HG03045 (cell line): ENCODE measurements around the gene SMG6.

Experiments
- ATAC-seq: cut with Tn5 transposase; IDR thresholded peaks from one replicate; pipeline ENCODE4 v1.9.1; 2021; ENCODE audit warnings: mild to moderate bottlenecking, moderate library complexity; ENCODE audit not compliant: unreplicated experiment

The SMG6 gene

DNA sequence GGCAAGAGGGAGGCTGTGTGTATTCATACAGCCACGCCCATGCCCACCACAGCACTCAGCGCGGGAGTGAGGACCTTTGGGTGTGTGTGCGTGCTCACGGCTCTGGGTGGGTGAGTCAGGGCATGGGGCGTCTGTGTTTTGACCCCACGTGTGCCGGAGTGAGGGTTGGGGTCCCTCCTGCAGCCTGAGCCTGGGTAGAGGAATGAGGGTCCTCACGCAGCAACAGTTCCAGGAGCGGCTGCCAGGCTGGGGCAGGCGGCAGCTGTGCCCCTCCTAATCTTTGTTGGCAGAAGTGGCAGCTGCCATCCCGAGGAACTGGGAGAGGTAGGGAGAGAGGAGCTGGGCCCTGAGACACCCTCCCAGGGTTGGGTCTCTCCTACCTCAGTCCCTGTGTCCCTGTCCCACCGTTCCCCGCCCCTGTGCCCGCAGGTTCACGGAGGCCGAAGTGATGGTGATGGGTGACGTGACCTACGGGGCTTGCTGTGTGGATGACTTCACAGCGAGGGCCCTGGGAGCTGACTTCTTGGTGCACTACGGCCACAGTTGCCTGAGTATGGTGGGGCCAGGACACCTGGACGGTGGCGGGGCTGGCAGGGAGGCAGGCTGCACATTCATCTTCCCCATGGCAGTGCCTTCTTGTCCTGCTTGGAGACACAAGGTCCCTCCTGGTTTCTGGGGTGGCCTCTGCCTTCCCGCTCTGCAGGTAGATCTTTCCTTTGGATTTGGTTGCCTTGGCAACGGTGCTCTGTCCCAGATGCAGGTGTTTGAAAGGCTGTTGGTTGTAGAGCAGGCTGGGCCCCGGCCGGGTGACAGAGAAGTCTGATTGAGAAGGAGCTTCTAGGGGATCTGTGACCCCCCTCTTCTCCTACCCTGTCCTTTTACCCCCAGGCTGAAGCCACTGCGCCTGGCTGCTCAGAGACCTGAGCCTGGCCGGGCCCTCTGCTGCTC is 267.8 kb downstream of the SMG6 start:
- ATAC-seq = no peak

GRCh38 chr17:2034806-2035540 is 268.6 kb downstream of the SMG6 start:
- ATAC-seq = no peak

GRCh38 chr17:2034157-2034556 is 269.4 kb downstream of the SMG6 start:
- no peak for ATAC-seq

GRCh38 chr17:2033153-2033552 is 270.4 kb downstream of the SMG6 start:
- ATAC-seq = no peak

DNA sequence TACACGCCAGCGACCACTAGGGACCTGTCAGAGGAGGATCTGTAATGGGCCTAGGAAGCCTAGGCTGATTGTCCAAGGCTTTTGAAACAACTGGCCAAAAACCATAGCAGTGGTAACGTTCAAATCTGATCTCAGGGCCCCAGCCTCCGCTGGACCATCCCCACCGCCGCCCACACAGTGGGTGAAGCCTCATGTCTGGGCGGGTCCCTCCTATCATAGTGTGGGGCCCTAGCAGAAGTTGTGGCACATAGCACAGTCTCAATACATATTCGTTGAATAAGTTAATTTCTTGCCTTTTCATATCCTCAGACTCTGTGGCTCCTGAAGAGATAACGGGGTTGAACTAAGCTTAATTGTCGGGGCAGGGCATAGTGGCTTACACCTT is 272.8 kb downstream of the SMG6 start:
- no peak for ATAC-seq

DNA sequence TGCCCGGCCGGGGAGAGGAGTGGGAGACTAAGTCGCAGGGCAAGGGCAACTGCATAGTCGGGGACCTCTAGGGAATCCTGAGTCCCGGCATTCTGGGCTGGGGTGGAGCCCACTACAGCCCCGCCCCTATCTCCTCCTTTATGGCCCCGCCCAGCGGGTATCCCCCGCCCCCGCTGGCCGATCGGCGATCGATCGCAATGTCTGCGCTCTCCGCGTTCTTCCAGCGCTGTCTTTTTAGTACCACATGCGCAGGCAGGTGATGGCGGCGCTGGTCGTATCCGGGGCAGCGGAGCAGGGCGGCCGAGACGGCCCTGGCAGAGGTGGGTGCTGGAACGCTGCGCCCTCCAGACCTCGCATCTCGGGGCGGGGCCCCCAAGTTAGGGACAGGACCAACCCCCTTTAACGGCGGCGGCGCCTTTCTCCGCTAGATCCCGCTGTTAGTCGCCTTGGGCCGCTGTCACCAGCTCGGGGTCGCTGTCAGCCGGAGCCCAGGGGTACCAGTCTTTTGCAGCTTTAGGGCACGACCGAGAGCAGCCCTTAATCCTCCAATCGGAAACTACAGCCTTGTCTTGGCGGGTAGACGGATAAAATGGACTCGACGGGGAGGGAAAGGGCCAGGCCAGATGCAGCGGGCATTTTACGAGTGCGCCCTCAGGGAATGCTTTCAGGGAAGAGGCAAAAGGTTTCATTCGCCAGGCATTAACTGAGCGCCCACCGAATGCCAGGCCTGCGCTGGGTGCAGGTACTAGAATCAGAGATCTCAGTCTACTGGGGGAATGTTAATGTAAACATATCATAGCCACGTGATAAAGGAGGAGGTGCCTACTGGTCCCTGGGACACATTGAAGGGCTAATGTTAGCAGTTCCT is 273.4 kb downstream of the SMG6 start, which contains the start of gene DPH1:
DPH1 (plus strand) TSS at position 243 of the 868 bp plus-strand sequence; CDS start at position 260, 17 bp downstream.
- peak; percentile 72 for ATAC-seq

- no peak for ATAC-seq
These were observed 274.8 kb downstream of the SMG6 start for GRCh38 chr17:2028737-2029136.

DNA sequence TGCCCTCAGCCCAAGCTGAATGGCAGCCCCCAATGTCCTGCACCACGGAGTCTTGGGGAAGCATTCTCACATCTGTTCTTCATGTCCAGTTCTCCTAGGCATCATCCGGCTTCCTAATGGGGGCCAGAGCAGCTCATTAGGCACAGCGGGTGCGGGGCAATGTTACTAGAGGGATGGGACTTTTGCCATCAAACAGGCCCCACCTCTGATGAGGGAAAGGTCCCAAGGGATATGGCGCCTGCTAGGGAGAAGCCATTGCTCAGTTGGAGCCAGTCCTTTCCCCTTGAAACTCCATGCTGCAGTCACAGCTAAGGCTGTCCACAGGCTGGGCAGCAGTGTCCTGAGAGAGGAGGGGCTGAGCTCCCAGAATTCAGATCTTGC is 275.4 kb downstream of the SMG6 start:
- no peak for ATAC-seq

DNA sequence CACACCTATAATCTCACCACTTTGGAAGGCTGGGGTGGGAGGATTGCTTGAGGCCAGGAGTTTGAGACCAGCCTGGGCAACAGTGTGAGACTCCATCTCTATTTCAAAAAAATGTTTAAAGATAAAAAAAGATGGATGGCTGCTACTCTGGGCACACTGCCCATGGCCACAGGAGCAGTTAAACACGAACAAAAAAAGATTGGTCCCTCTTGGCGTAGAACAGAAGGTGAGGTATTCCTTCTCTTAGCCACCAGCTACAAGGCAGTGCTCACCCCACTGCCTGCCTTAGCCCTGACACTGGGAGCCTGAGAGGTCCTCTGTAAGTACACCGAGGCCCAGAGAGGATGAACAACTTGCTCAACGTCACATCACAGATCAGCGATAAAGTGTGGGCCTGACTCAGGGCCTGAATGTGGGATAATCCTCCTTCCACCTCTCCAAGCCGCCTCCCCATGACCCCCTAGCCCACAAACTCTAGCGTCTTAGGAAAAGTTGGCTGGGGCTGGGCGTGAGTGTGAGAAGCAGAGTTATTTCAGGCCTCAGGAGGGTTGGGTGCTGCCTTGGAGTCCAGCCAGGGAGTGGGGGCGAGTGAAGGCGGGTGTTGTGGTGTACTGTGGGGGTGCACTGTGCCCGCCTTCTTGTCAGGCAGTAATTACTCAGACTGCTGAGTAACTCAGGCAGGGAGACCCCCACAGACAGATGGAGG is 275.9 kb downstream of the SMG6 start:
- ATAC-seq = no peak

- no peak for ATAC-seq
These were observed 277.8 kb downstream of the SMG6 start for GRCh38 chr17:2025622-2026309.

GRCh38 chr17:2025220-2025621 is 278.4 kb downstream of the SMG6 start, which contains the start of gene RTN4RL1:
RTN4RL1 (minus strand) TSS chr17:2025334; CDS start chr17:2024865, 469 bp downstream.
- no peak for ATAC-seq

DNA sequence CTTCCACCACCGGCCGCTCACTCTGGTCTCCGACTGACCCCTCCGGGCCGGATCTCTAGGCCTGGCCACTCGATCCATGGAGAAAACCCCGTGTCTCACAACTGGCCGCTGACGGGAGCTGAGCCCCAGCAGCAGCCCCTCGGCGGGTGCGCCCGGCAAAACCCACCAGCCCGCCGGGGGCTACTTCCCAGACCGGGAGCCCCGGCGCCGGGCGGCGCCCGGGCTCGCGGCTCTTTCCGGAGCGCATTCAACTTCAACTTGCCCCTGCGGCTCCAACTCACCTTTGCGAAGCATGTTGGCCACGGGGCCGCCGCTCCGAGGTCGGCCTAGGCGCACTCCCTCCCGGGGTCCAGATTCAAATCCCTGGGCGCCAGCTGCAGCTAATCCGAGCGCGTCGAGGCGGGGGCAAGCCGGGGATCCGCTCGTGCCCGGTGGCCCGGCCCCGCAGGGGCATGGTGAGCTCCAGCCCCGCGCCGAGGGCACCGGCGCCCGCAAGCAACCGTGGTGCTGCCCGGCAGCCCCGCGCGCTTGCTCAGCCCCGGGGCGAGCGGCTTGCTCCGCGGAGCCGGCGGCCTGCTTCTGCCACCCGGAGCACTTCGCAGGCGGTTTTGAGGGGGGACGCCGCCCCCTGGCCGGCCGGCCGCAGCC is 278.9 kb downstream of the SMG6 start:
- no peak for ATAC-seq

GRCh38 chr17:2023692-2024571 is 279.7 kb downstream of the SMG6 start:
- no peak for ATAC-seq

DNA sequence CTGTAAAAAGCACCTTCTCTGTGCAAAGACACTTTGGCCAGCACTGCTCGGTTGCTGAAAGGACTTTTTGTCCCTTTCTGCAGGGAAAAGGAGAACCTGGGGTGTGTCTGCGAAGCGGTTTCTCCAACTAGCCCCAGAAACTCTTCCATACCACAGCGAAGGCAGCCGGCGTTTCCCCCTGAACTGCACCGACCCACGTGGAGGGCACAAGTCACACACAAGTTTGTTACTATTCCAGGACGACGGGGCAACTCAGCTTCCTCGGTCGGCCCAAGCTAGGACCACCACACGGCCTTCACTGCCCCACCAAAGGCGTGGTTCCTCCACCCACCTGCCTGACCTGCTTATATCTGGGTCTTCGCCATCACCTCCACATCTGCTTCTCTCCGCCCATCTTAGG is 280.3 kb downstream of the SMG6 start:
- no peak for ATAC-seq

GRCh38 chr17:2022647-2023240 is 280.8 kb downstream of the SMG6 start:
- no peak for ATAC-seq

- ATAC-seq = no peak
These were observed 282.9 kb downstream of the SMG6 start for GRCh38 chr17:2020721-2021120.

DNA sequence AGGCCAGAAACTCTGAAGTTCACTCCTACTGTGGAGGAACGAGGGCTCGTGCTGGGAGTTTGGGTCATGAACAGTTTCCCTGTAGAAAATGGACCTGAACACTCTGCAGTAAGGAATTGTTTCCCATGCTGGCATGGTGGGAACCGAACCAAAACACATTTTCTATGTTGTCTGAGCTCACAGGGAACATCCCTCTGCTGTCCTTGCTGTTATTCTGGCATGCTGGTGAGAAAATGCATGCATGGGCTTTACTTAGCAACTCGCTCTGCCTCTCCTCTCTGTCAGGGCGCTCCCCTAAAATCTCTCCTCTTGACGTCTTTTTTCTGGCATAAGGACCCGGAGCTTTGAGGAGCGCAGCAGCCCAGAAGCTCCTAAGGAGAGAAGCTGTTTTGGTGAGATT is 283.9 kb downstream of the SMG6 start:
- ATAC-seq = no peak
